Measurements from ENCODE around the gene CBX2.

The CBX2 gene

GRCh38 chr17:79814127-79814973 is 36.4 kb downstream of the CBX2 start:
- DNase-seq = peak; percentile 79

GRCh38 chr17:79814974-79815835 is 37.3 kb downstream of the CBX2 start:
- peak; percentile 90 for DNase-seq

GRCh38 chr17:79815836-79816461 is 38.0 kb downstream of the CBX2 start:
- no peak for DNase-seq

GRCh38 chr17:79818026-79818758 is 40.2 kb downstream of the CBX2 start:
- DNase-seq = no peak

GRCh38 chr17:79819085-79819484 is 41.1 kb downstream of the CBX2 start:
- DNase-seq = no peak

GRCh38 chr17:79819534-79820276 is 41.8 kb downstream of the CBX2 start:
- no peak for DNase-seq

GRCh38 chr17:79820959-79821330 is 43.0 kb downstream of the CBX2 start:
- no peak for DNase-seq

- DNase-seq = no peak
These were observed 43.6 kb downstream of the CBX2 start for GRCh38 chr17:79821331-79822095.

GRCh38 chr17:79822583-79823124 is 44.7 kb downstream of the CBX2 start:
- DNase-seq = no peak

GRCh38 chr17:79824234-79824633 is 46.3 kb downstream of the CBX2 start:
- DNase-seq = no peak

- no peak for DNase-seq
These were observed 47.1 kb downstream of the CBX2 start for GRCh38 chr17:79824893-79825579.

- no peak for DNase-seq
These were observed 47.6 kb downstream of the CBX2 start for GRCh38 chr17:79825580-79825921.

GRCh38 chr17:79826204-79826680 is 48.3 kb downstream of the CBX2 start:
- DNase-seq = no peak

- no peak for DNase-seq
These were observed 49.1 kb downstream of the CBX2 start for GRCh38 chr17:79826841-79827578.

GRCh38 chr17:79829004-79829403 is 51.1 kb downstream of the CBX2 start:
- DNase-seq = peak; percentile 42

- no peak for DNase-seq
These were observed 51.5 kb downstream of the CBX2 start for GRCh38 chr17:79829457-79829856.

- no peak for DNase-seq
These were observed 52.4 kb downstream of the CBX2 start for GRCh38 chr17:79830303-79830702.

GRCh38 chr17:79830763-79831264 is 52.9 kb downstream of the CBX2 start:
- DNase-seq = peak; percentile 74

Measured in DMS53 (cell line).